Progenitor cell of endocrine pancreas (in vitro differentiated cells): Measurements from ENCODE around the gene BMP6. TPM values are rescaled to one million over a fixed set of nuclear protein-coding genes. Genes with fewer than 3 reads are reported as not detected.

Experiments used
- DNase-seq: peaks from one replicate; pipeline ENCODE4 v3.0.0; 2021; ENCODE audit warnings: low spot score; ENCODE audit not compliant: unreplicated experiment
- H3K27ac Mint-ChIP-seq: 2 replicates; pipeline ENCODE4 v1.8.0; 2021; ENCODE audit warnings: mild to moderate bottlenecking, moderate library complexity, mixed read lengths
- H3K27me3 Mint-ChIP-seq: 2 replicates; pipeline ENCODE4 v1.8.0; 2021; ENCODE audit warnings: mixed read lengths
- H3K36me3 Mint-ChIP-seq: 2 replicates; pipeline ENCODE4 v1.8.0; 2022; ENCODE audit warnings: mixed read lengths; ENCODE audit not compliant: insufficient read depth
- H3K4me1 Mint-ChIP-seq: 2 replicates; pipeline ENCODE4 v1.8.0; 2021; ENCODE audit warnings: low read depth, mixed read lengths
- H3K4me3 Mint-ChIP-seq: 2 replicates; pipeline ENCODE4 v1.8.0; 2021; ENCODE audit warnings: low read depth, mild to moderate bottlenecking, moderate library complexity, mixed read lengths
- H3K9me3 Mint-ChIP-seq: 2 replicates; pipeline ENCODE4 v1.8.0; 2021; ENCODE audit warnings: low read depth, mixed read lengths
- total RNA-seq: library from RNA; stranded (reverse); gene quantifications from 2 replicates; pipeline ENCODE4 v1.2.1, GENCODE V29; 2021
- TF ChIP-seq, protein P1 (sequence below): fragments of 200-600 bp; sonication (generic); IDR thresholded peaks from one replicate; pipeline ENCODE4 v1.5.0; 2021; ENCODE audit warnings: antibody characterized with exemption, mild to moderate bottlenecking; ENCODE audit not compliant: unreplicated experiment

The BMP6 gene
- total RNA-seq, 1 donor from 2014 or later: 3.4 TPM

- Mint-ChIP-seq H3K9me3 (peaks cover 9% of the 10 kb centered on the region), H3K4me3 (no peak overlapping the region), H3K27me3 (peaks cover 40% of the 10 kb centered on the region), H3K36me3 (peaks cover 3% of the 10 kb centered on the region), H3K4me1 (no peaks in the 10 kb centered on the region), H3K27ac (no peak overlapping the region)
- TF ChIP-seq, protein P1, sequence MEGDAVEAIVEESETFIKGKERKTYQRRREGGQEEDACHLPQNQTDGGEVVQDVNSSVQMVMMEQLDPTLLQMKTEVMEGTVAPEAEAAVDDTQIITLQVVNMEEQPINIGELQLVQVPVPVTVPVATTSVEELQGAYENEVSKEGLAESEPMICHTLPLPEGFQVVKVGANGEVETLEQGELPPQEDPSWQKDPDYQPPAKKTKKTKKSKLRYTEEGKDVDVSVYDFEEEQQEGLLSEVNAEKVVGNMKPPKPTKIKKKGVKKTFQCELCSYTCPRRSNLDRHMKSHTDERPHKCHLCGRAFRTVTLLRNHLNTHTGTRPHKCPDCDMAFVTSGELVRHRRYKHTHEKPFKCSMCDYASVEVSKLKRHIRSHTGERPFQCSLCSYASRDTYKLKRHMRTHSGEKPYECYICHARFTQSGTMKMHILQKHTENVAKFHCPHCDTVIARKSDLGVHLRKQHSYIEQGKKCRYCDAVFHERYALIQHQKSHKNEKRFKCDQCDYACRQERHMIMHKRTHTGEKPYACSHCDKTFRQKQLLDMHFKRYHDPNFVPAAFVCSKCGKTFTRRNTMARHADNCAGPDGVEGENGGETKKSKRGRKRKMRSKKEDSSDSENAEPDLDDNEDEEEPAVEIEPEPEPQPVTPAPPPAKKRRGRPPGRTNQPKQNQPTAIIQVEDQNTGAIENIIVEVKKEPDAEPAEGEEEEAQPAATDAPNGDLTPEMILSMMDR: no peak
- DNase-seq: no peak
Observed at GRCh38 chr6:7827142-7827541, 101.2 kb downstream of the BMP6 start.

DNA sequence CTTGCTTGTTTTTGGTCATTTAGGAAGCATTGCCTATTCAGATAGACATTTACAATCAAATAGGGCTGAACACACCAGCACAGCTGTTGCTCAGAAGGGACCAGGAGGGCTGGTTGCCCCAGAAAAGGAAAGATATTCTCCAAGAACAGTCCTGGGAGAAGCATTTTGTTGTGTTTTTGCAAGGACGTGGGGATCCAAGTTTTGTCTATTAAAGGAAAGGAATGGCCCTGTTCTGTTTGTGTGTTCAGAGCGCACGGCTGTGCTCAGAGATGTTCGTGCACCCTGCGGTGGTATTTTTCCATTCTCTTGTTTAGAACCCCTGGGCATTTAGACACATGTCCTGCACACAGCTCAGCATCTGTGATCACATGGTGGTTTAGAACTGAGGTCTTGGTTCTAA is 102.2 kb downstream of the BMP6 start:
- Mint-ChIP-seq H3K9me3 (peaks cover 9% of the 10 kb centered on the region), H3K36me3 (peaks cover 3% of the 10 kb centered on the region), H3K4me3 (no peak overlapping the region), H3K4me1 (no peaks in the 10 kb centered on the region), H3K27ac (no peak overlapping the region), H3K27me3 (peaks cover 34% of the 10 kb centered on the region)
- TF ChIP-seq, protein P1: no peak
- DNase-seq: no peak

DNA sequence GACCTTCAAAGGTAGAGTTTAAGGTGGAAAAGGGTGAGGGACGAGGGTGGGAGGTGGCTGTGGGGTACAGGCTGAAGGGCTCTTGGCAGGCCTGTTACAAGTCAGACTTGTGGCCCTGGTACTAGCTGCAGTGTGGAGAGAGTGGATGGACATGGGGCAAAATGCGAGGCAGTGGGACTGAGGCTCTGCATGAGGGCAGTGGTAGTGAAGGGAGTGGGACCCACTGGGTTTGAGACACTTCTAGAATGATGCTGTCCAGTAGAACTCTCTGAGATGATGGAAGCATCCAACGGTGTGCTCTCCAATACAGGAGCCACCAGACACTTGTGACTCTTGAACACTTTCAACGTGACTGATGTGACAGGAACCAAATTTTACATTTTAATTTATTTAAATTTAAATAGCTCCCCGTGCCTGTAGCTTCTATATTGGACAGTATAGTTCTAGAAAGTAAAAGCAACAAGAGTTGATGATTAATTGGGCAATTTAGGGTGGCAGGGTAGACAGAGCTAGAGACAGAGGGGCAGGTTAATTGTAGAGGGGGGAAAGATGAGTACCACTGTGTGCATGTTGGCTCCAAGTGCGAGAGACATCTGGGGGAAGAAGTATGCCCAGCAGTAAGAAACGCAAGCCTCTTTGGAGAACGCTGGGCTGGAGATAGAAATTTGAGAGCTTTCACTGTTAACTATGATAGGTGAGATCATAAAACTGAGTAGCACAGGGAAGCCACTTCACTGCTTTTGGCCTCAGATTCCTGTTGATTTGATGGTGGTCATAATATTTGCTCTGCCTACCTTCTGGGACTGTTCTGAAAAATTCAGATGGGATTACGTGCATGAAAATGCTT is 107.2 kb downstream of the BMP6 start:
- Mint-ChIP-seq H3K9me3 (no peaks in the 10 kb centered on the region), H3K27me3 (peaks cover 13% of the 10 kb centered on the region), H3K4me1 (peaks cover 4% of the 10 kb centered on the region), H3K36me3 (no peaks in the 10 kb centered on the region), H3K27ac (no peak overlapping the region), H3K4me3 (no peak overlapping the region)
- TF ChIP-seq, protein P1: no peak
- DNase-seq: no peak

DNA sequence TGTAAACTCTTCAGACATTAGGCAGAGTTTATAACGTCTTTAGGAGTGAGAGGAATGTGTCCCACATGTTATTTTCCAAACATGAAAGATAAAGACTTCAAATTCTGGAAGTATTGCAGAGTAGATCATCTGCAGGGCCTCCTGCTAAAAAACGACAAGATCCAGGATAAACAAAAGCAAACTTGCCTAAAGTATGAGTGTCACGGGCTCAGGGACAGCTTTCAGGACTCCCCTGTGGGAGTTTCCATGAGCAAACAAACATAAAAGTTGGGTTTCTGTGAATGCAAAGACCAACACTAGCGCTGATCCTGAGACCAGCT is 107.8 kb downstream of the BMP6 start:
- TF ChIP-seq, protein P1: no peak
- peaks cover 4% of the 10 kb centered on the region for H3K4me1 Mint-ChIP-seq
- no peak overlapping the region for H3K27ac Mint-ChIP-seq
- H3K4me3 Mint-ChIP-seq: no peak overlapping the region
- no peaks in the 10 kb centered on the region for H3K9me3 Mint-ChIP-seq
- no peak for DNase-seq
- no peaks in the 10 kb centered on the region for H3K36me3 Mint-ChIP-seq
- H3K27me3 Mint-ChIP-seq: peaks cover 13% of the 10 kb centered on the region

DNA sequence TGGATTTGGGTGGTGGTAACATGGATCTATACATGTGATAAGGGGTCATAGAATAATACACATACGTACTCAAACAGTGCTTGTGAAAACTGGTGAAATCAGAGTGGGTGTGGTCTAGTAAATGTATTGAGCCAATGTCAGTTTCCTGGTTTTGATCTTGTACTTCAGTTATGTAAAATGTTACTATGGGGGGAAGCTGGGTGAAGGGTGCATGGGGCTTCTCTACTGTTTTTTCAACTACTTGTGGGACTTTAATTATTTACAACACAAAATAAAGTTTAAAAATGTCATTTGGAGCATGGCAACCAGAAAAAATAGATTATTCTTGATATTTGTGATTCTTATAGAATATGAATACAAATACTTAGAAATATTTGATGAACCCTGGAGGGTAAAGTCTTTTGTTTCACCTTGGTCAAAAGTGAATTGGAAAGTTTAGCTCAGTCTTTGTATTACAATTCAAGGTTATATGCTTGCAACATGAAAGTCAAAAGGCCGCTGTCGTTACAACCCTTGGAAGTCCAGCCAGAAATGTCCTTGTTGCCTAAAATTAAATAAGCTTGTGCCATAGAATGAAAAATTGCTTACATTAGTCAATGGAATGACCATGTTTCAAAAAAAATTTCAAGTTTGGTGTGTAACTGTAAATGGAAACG is 110.6 kb downstream of the BMP6 start:
- TF ChIP-seq, protein P1: no peak
- Mint-ChIP-seq H3K4me1 (peaks cover 4% of the 10 kb centered on the region), H3K4me3 (no peak overlapping the region), H3K27ac (no peak overlapping the region), H3K36me3 (no peaks in the 10 kb centered on the region), H3K27me3 (peaks cover 8% of the 10 kb centered on the region), H3K9me3 (no peaks in the 10 kb centered on the region)
- DNase-seq: no peak
